Activated CD8-positive, alpha-beta T cell treated with anti-CD3 and anti-CD28 coated beads for 36 hours (primary cell): ENCODE measurements around the gene ADAM33. TPM values are rescaled to one million over a fixed set of nuclear protein-coding genes. Genes with fewer than 3 reads are reported as not detected.

Experiments
- ATAC-seq: fragments of 200-7000 bp; cut with Tn5 transposase; one replicate; pipeline ENCODE4 v1.10.0; 2021; ENCODE audit warnings: mild to moderate bottlenecking, moderate library complexity
- CTCF ChIA-PET: fragments of 350-600 bp; sonication (Branson Sonifier 250); formaldehyde crosslinking; loops from one replicate; lab custom pipeline; 2021; ENCODE audit warnings: antibody characterized with exemption; lab: Charles Lee
- POLR2A ChIA-PET: fragments of 350-600 bp; sonication (Branson Sonifier 250); formaldehyde crosslinking; loops from one replicate; lab custom pipeline; 2021; ENCODE audit warnings: antibody characterized with exemption; lab: Charles Lee
- DNase-seq: peaks from one replicate; pipeline ENCODE4 v3.0.0-alpha.2; 2020
- H3K27ac Mint-ChIP-seq: one replicate; pipeline ENCODE4 v1.8.0; 2021; ENCODE audit warnings: mild to moderate bottlenecking, mixed read lengths
- H3K27me3 Mint-ChIP-seq: one replicate; pipeline ENCODE4 v1.8.0; 2021; ENCODE audit warnings: mixed read lengths
- H3K36me3 Mint-ChIP-seq: one replicate; pipeline ENCODE4 v1.8.0; 2021; ENCODE audit warnings: low read depth, mixed read lengths
- H3K4me1 Mint-ChIP-seq: one replicate; pipeline ENCODE4 v1.8.0; 2021; ENCODE audit warnings: low read depth, mixed read lengths
- H3K4me3 Mint-ChIP-seq: one replicate; pipeline ENCODE4 v1.8.0; 2021; ENCODE audit warnings: mild to moderate bottlenecking, moderate library complexity, mixed read lengths
- H3K9me3 Mint-ChIP-seq: one replicate; pipeline ENCODE4 v1.8.0; 2021; ENCODE audit warnings: mixed read lengths
- intact Hi-C: fragments of 100-400 bp; cut with micrococcal nuclease; formaldehyde crosslinking; loops from one replicate; pipeline ENCODE4 v1.10.0; 2022
- total RNA-seq, 2 experiments: library from RNA; stranded (reverse); gene quantifications; one replicate each; pipeline ENCODE4 v1.2.3, GENCODE V29; 2021
- TF ChIP-seq, protein P1 (sequence below): fragments of 200-600 bp; IDR thresholded peaks from one replicate; pipeline ENCODE4 v1.8.0; 2022; ENCODE audit warnings: antibody characterized with exemption, mild to moderate bottlenecking

The ADAM33 gene
- total RNA-seq, 2 experiments from 2014 or later, result not detected

DNA sequence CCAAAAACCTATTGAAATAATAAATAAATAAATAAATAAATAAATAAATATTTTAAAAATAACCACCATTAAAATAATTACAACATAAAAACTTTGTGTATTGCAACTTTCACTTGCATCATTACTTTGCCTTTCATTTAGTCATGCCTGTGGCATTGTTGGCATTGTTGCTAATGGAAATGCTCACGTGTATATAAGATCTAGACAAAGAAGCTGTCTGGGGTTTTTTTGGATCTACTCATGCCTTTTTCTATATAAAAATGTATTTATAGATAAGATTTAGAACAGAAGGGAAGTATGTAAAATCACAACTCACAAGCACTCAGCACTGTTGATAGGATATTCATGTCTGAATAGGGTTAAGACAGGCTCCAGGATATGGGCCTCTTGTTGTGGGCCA, 46.5 kb downstream of the ADAM33 start:
- POLR2A ChIA-PET, result no interaction called here
- ATAC-seq (no peak), DNase-seq (no peak)
- no peaks in the 10 kb centered on the region for H3K4me1 Mint-ChIP-seq
- no peak overlapping the region for H3K4me3 Mint-ChIP-seq
- CTCF ChIA-PET, result no interaction called here
- no peaks in the 10 kb centered on the region for H3K27me3 Mint-ChIP-seq
- H3K9me3 Mint-ChIP-seq, result no peaks in the 10 kb centered on the region
- no peak overlapping the region for H3K27ac Mint-ChIP-seq
- intact Hi-C loops, result no loop called here
- H3K36me3 Mint-ChIP-seq, result peaks cover 5% of the 10 kb centered on the region
- TF ChIP-seq, protein P1, sequence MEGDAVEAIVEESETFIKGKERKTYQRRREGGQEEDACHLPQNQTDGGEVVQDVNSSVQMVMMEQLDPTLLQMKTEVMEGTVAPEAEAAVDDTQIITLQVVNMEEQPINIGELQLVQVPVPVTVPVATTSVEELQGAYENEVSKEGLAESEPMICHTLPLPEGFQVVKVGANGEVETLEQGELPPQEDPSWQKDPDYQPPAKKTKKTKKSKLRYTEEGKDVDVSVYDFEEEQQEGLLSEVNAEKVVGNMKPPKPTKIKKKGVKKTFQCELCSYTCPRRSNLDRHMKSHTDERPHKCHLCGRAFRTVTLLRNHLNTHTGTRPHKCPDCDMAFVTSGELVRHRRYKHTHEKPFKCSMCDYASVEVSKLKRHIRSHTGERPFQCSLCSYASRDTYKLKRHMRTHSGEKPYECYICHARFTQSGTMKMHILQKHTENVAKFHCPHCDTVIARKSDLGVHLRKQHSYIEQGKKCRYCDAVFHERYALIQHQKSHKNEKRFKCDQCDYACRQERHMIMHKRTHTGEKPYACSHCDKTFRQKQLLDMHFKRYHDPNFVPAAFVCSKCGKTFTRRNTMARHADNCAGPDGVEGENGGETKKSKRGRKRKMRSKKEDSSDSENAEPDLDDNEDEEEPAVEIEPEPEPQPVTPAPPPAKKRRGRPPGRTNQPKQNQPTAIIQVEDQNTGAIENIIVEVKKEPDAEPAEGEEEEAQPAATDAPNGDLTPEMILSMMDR, result no peak

DNA sequence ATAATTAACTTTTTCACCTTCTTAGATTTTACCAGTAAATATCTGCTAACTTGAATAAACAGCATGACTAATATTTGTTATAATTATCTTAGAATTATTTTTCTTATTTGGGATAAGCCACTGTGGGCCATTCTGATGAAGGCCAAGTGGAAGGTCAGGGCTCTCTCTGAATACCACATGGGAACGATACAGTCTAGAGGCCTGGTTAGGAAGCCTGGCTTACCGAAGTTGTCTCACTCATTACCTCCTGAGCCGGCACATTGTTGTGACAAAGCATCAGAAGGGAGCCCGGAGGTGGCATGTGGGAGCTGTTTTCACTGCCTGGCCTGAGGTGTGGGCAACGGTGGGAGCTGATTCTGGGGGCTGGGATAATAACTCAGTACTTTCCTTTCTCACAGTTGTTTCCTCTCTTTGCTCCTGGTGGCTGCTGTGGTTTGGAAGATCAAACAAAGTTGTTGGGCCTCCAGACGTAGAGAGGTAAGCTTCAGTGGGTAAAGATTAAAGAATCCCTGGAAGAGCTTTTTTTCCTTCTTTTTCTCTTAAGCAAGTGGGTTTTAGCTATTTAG, 47.8 kb downstream of the ADAM33 start:
- no peaks in the 10 kb centered on the region for H3K4me1 Mint-ChIP-seq
- H3K9me3 Mint-ChIP-seq, result no peaks in the 10 kb centered on the region
- ATAC-seq (no peak), DNase-seq (no peak)
- H3K27me3 Mint-ChIP-seq, result no peaks in the 10 kb centered on the region
- TF ChIP-seq, protein P1, result no peak
- ChIA-PET POLR2A (no interaction called here), CTCF (interaction anchor here (0.6 kb wide), 1 partner anchor 670 kb away, joined by 3 read pairs; no protein-coding TSS in a partner anchor)
- intact Hi-C loops, result no loop called here
- no peak overlapping the region for H3K27ac Mint-ChIP-seq
- peaks cover 3% of the 10 kb centered on the region for H3K36me3 Mint-ChIP-seq
- no peak overlapping the region for H3K4me3 Mint-ChIP-seq

DNA sequence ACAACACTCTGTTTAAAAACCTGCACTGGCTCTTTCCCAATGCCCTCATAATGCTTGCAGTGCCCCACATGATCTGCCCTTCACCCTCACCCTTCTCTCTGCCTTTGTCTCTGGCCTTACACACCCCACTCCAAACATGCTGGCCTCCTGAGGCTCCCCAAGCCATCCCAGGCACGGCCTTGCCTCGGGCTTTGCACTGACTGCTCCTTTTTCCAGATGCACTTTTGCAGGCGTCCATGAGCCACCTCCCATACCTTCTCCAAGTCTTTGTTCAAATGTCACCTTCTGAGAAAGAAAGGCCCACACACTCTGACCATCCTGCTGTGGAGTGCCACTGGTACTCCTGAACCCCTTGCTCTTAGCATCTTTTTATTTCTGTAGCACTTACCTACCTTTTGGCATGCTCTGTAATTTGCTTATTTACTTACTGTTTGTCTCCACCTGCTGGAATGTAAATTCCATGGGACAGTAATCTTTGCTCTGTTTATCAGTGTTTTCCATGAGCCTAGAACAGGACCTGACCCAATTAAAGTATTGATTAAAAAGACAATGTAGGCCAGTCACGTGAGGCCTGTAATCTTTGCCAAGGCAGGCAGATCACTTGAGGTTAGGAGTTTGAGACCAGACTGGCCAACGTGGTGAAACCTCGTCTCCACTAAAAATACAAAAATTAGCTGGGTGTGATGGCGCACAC, 49.4 kb downstream of the ADAM33 start:
- intact Hi-C loops, result no loop called here
- TF ChIP-seq, protein P1, result no peak
- ATAC-seq, result no peak
- Mint-ChIP-seq H3K27me3 (no peaks in the 10 kb centered on the region), H3K4me3 (no peak overlapping the region), H3K4me1 (no peaks in the 10 kb centered on the region), H3K36me3 (peaks cover 10% of the 10 kb centered on the region), H3K27ac (no peak overlapping the region), H3K9me3 (no peaks in the 10 kb centered on the region)
- POLR2A ChIA-PET, result no interaction called here
- CTCF ChIA-PET, result no interaction called here
- no peak for DNase-seq

DNA sequence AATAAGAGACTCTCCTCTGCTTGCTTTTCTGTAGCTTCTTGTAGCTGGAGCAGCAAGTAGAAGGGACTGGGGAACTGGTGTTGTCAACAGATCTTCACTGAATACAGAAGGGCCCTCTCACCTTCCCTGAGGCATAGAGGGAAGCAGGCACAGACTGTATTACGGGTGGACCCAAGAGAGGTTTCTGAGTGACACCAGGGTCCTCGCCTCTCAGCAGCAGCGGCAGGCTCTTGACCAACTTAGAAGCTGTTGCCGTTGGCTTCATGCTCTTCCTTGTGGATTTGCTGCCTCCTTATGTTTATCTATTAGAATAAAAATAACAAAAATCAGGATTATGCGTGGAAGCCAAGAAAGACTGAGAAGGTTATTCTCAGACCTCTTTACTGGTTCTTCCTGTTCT, 50.3 kb downstream of the ADAM33 start:
- H3K27ac Mint-ChIP-seq, result no peak overlapping the region
- POLR2A ChIA-PET, result no interaction called here
- H3K27me3 Mint-ChIP-seq, result no peaks in the 10 kb centered on the region
- no peak overlapping the region for H3K4me3 Mint-ChIP-seq
- DNase-seq (no peak), ATAC-seq (no peak)
- no peaks in the 10 kb centered on the region for H3K4me1 Mint-ChIP-seq
- TF ChIP-seq, protein P1, result no peak
- H3K36me3 Mint-ChIP-seq, result peaks cover 14% of the 10 kb centered on the region
- intact Hi-C loops, result no loop called here
- CTCF ChIA-PET, result no interaction called here
- H3K9me3 Mint-ChIP-seq, result no peaks in the 10 kb centered on the region

DNA sequence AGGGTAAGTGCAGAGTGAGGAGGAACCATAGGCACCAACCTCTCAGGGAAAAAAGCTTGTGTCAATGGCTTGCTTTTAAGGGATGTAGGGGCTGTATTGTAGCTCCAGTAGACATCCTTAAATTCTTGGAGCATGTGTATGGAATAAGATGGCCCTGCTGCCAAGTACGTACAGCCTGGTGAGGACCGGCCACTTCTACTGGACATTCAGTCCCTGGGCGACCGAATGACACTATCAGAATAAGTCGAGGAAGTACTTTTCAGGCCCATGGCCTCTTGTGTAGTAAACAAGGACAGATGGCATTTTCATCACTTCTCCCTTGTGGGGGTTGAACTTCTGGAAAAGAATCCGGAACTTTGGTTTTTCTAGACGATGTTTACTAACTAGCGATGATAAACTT, 51.4 kb downstream of the ADAM33 start:
- DNase-seq, result no peak
- intact Hi-C loops, result no loop called here
- ChIA-PET CTCF (interaction anchor here (1.3 kb wide), 1 partner anchor 10 kb away, joined by 3 read pairs; no protein-coding TSS in a partner anchor), POLR2A (no interaction called here)
- peaks cover 14% of the 10 kb centered on the region for H3K36me3 Mint-ChIP-seq
- H3K4me3 Mint-ChIP-seq, result no peak overlapping the region
- no peaks in the 10 kb centered on the region for H3K27me3 Mint-ChIP-seq
- TF ChIP-seq, protein P1, result no peak
- ATAC-seq, result no peak
- H3K4me1 Mint-ChIP-seq, result no peaks in the 10 kb centered on the region
- H3K9me3 Mint-ChIP-seq, result no peaks in the 10 kb centered on the region
- H3K27ac Mint-ChIP-seq, result no peak overlapping the region
